PFSK-1 (cell line): Measurements from ENCODE around the gene CNTN5.

Experiments used
- SIN3A ChIP-seq: IDR thresholded peaks from 2 replicates; pipeline ENCODE4 v1.6.1; 2012; ENCODE audit warnings: mild to moderate bottlenecking, low read length, moderate library complexity, borderline replicate concordance; ENCODE audit not compliant: insufficient read depth
- TAF1 ChIP-seq: IDR thresholded peaks from 2 replicates; pipeline ENCODE4 v1.6.1; 2012; ENCODE audit warnings: low read length, control low read depth, borderline replicate concordance; ENCODE audit not compliant: insufficient read depth
- TF ChIP-seq, protein P1 (sequence below), 2 experiments: IDR thresholded peaks; 2 replicates each; pipeline versions ENCODE4 v1.6.1 to v1.8.0; 2011 to 2012; ENCODE audit warnings: low read depth in 2 of 2, low read length in 2 of 2, control low read depth in 1 of 2, inconsistent platforms in 1 of 2, mild to moderate bottlenecking in 1 of 2, moderate library complexity in 1 of 2; ENCODE audit not compliant: insufficient read depth in 1 of 2

DNA sequence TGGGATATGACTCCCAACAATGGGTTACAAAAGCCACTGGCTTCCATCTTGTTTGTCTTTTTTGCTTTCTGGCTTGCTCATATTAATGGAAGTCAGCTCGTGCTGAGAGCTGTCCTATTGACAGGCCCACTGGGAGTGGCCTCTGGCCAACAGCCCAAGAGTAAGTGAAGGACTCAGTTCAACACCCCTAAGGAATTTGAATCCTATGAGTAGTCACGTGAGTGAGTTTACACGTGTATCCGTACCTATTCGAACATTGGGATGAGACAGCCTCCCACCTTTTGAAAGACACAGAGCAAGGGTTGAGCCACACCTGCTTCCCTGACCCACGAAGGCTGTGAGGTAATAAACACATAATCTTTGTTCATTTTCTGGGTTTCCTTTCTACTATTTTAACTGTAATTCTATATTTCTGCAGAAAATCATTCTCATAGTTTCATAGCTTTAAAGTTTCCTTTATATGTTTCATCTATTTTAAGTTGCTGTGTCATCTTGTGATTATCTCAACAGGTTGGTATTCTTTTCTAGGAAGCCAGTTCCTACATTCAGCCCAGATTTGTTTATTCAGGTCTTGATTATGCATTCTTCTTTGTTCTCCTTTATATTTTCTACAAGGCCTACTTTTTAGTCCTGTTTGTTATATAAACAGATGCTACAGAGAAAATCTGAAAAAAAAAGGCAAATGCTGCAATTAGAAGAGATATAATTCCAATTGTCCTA is 802.3 kb downstream of the CNTN5 start:
- no peak for TF ChIP-seq SIN3A
- TF ChIP-seq TAF1, result no peak
- TF ChIP-seq, protein P1, sequence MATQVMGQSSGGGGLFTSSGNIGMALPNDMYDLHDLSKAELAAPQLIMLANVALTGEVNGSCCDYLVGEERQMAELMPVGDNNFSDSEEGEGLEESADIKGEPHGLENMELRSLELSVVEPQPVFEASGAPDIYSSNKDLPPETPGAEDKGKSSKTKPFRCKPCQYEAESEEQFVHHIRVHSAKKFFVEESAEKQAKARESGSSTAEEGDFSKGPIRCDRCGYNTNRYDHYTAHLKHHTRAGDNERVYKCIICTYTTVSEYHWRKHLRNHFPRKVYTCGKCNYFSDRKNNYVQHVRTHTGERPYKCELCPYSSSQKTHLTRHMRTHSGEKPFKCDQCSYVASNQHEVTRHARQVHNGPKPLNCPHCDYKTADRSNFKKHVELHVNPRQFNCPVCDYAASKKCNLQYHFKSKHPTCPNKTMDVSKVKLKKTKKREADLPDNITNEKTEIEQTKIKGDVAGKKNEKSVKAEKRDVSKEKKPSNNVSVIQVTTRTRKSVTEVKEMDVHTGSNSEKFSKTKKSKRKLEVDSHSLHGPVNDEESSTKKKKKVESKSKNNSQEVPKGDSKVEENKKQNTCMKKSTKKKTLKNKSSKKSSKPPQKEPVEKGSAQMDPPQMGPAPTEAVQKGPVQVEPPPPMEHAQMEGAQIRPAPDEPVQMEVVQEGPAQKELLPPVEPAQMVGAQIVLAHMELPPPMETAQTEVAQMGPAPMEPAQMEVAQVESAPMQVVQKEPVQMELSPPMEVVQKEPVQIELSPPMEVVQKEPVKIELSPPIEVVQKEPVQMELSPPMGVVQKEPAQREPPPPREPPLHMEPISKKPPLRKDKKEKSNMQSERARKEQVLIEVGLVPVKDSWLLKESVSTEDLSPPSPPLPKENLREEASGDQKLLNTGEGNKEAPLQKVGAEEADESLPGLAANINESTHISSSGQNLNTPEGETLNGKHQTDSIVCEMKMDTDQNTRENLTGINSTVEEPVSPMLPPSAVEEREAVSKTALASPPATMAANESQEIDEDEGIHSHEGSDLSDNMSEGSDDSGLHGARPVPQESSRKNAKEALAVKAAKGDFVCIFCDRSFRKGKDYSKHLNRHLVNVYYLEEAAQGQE (IDR thresholded peaks at IDR 0.05; ENCODE audit: insufficient read depth in 1 of 2, low read depth in 2 of 2, low read length in 2 of 2), result no peak
